Spleen (tissue), 11 donors: Measurements from ENCODE around the gene HSD17B4. TPM values are rescaled to one million over a fixed set of nuclear protein-coding genes. Genes with fewer than 3 reads are reported as not detected.

Experiments used
- DNase-seq: peaks from one replicate; pipeline ENCODE4 v3.0.0-alpha.2; 2020
- H3K27ac ChIP-seq, 8 donors: fragments of 200-600 bp; sonication (generic) in 7 of 8; 1 replicate in 4 of 8; 2 replicates in 4 of 8; pipeline versions ENCODE4 v1.5.0 to v1.8.0; 2016 to 2021; ENCODE audit warnings: inconsistent platforms in 4 of 8, mild to moderate bottlenecking in 4 of 8, moderate library complexity in 1 of 8
- H3K27me3 ChIP-seq, 7 donors: fragments of 200-600 bp; sonication (generic) in 6 of 7; replicated peaks in 1 of 7; 1 replicate in 4 of 7; 2 replicates in 3 of 7; pipeline versions ENCODE4 v1.5.0 to v1.8.0; 2016 to 2021; ENCODE audit warnings: inconsistent platforms in 3 of 7, mild to moderate bottlenecking in 1 of 7
- H3K36me3 ChIP-seq, 6 donors: fragments of 200-600 bp; sonication (generic) in 5 of 6; 1 replicate in 4 of 6; 2 replicates in 2 of 6; pipeline versions ENCODE4 v1.5.0 to v1.8.0; 2016 to 2021; ENCODE audit warnings: inconsistent platforms in 2 of 6
- H3K4me1 ChIP-seq, 6 donors: fragments of 200-600 bp; sonication (generic) in 5 of 6; 1 replicate in 3 of 6; 2 replicates in 3 of 6; pipeline versions ENCODE4 v1.5.0 to v1.8.0; 2016 to 2021; ENCODE audit warnings: inconsistent platforms in 3 of 6
- H3K4me3 ChIP-seq, 8 donors: fragments of 200-600 bp; sonication (generic) in 7 of 8; 1 replicate in 4 of 8; 2 replicates in 4 of 8; pipeline versions ENCODE4 v1.5.0 to v1.8.0; 2016 to 2021; ENCODE audit warnings: inconsistent platforms in 4 of 8, mild to moderate bottlenecking in 4 of 8, moderate library complexity in 2 of 8
- H3K9me3 ChIP-seq, 8 donors: fragments of 200-600 bp; sonication (generic) in 7 of 8; 1 replicate in 4 of 8; 2 replicates in 4 of 8; pipeline versions ENCODE4 v1.5.0 to v1.8.0; 2016 to 2021; ENCODE audit warnings: inconsistent platforms in 4 of 8
- POLR2A ChIP-seq, 3 donors: fragments of 450-650 bp; IDR thresholded peaks; one replicate each; pipeline ENCODE4 v1.5.1; 2017; ENCODE audit warnings: antibody characterized with exemption in 3 of 3, mild to moderate bottlenecking in 1 of 3
- POLR2AphosphoS5 ChIP-seq, 3 donors: sonication (generic); formaldehyde crosslinking; IDR thresholded peaks; one replicate each; pipeline ENCODE4 v1.5.1; 2017; ENCODE audit warnings: antibody characterized with exemption in 3 of 3
- WGBS, 5 donors: extraction: QIAGEN DNeasy Blood & Tissue Kit in 3 of 5; methylation state at CpG; one replicate each; pipeline versions ENCODE4 v1.1.5 to v1.1.7; 2013 to 2018; 5-methylcytosine and 5-hydroxymethylcytosine counted together
- intact Hi-C: fragments of 100-400 bp; cut with DNase I; formaldehyde crosslinking; loops from one replicate; pipeline ENCODE4 v1.15.0; 2023; ENCODE audit warnings: low total_unique reads
- polyA plus RNA-seq, 3 donors: library from polyadenylated mRNA; stranded (reverse); fragments of 200-250 nt; gene quantifications; one replicate each; pipeline ENCODE4 v1.2.1, GENCODE V29; 2013
- total RNA-seq, 7 donors: library from RNA; depleted of rRNA in 3 of 7; stranded (reverse); fragments of >200 nt in 3 of 7; fragmentation: NEBNext Ultra II Directional in 4 of 7; extraction: Animal tissue kit (Norgen Biotek cat#: 25700) in 4 of 7; gene quantifications; one replicate each; pipeline versions ENCODE4 v1.1.0 to v1.2.1, GENCODE V29; 2016 to 2021
- TF ChIP-seq, protein P1 (sequence below), 11 experiments: fragments of 200-600 bp in 7 of 11; fragments of 450-650 bp in 4 of 11; sonication (generic) in 4 of 11; IDR thresholded peaks in 8 of 11; conservative IDR thresholded peaks in 3 of 11; 1 replicate in 7 of 11; 2 replicates in 4 of 11; pipeline versions ENCODE4 v1.4.0 to v1.8.0; 2016 to 2021; ENCODE audit warnings: antibody characterized with exemption in 11 of 11, inconsistent platforms in 4 of 11, mild to moderate bottlenecking in 1 of 11
- donor health status: healthy with polysubstance abuse.
- donor health status: DM: no; HTN: no; CAD: no; lungs with moderate emphysema.
- donor health status: DM: no; HTN: no; CAD: no.
- donor health status: Bipolar disorder and iron deficiency.
- donor health status: healthy.
- donor health status: DM: no; HTN: no; CAD: no.
- donor health status: DM: yes; HTN: yes; CAD: no.

Gene HSD17B4
- total and polyA plus RNA-seq, 10 donors: 134 to 193 (median 157) TPM

DNA sequence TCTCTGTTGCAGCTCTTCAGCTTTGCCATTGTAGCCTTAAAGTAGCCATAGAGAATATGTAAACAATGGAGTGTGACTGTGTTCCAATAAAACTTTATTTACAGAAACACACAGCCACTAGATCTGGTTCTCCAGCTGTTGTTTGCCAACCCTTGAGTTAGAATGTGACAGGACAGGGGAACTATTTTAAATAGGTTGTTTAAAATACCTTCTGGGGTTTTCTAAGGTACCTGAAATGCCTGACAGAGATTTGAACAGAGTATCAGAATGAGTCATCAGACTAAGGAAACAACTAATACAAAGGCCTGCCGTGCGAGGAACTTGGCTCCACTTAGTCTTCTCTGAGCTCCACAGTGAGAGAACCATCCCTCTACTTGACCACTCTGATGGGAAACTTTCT is 85.4 kb downstream of the HSD17B4 start:
- Histone ChIP-seq H3K27me3 (no peaks in the 10 kb centered on the region), H3K9me3 (no peaks in the 10 kb centered on the region), H3K4me1 (no peaks in the 10 kb centered on the region), H3K4me3 (no peak overlapping the region), H3K36me3 (peaks cover 5 to 95% (median 35%) of the 10 kb centered on the region in 6 donors), H3K27ac (no peak overlapping the region)
- DNase-seq: no peak
- WGBS, 5 donors: 45 to 71% (median 66%) methylated on average over 2 of the region's 2 CpGs
- TF ChIP-seq POLR2A (IDR thresholded peaks at IDR 0.05) (no peak), POLR2AphosphoS5 (IDR thresholded peaks at IDR 0.05) (no peak)
- TF ChIP-seq, protein P1, sequence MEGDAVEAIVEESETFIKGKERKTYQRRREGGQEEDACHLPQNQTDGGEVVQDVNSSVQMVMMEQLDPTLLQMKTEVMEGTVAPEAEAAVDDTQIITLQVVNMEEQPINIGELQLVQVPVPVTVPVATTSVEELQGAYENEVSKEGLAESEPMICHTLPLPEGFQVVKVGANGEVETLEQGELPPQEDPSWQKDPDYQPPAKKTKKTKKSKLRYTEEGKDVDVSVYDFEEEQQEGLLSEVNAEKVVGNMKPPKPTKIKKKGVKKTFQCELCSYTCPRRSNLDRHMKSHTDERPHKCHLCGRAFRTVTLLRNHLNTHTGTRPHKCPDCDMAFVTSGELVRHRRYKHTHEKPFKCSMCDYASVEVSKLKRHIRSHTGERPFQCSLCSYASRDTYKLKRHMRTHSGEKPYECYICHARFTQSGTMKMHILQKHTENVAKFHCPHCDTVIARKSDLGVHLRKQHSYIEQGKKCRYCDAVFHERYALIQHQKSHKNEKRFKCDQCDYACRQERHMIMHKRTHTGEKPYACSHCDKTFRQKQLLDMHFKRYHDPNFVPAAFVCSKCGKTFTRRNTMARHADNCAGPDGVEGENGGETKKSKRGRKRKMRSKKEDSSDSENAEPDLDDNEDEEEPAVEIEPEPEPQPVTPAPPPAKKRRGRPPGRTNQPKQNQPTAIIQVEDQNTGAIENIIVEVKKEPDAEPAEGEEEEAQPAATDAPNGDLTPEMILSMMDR (IDR thresholded peaks at IDR 0.05 in 8 of 11, conservative IDR thresholded peaks at IDR 0.05 in 3 of 11): no peak
- intact Hi-C loops: no loop called here

DNA sequence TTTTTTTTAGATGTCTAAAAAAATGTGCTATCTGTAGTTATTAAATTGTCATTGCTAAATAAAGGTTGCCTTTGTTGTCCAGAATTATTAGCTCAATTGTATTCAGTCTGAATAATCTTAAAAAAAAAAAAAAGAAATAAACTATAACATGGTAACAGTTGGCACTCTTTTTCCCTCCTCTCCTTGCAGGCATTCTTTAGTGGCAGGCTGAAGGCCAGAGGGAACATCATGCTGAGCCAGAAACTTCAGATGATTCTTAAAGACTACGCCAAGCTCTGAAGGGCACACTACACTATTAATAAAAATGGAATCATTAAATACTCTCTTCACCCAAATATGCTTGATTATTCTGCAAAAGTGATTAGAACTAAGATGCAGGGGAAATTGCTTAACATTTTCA is 89.4 kb downstream of the HSD17B4 start:
- no peak for DNase-seq
- no peak overlapping the region for H3K27ac ChIP-seq
- no peaks in the 10 kb centered on the region for H3K4me1 ChIP-seq
- no peak overlapping the region for H3K4me3 ChIP-seq
- H3K36me3 ChIP-seq: peaks cover 5 to 69% (median 31%) of the 10 kb centered on the region in 6 donors
- 88 to 97% (median 93%) methylated on average over 1 of the region's 1 CpG for WGBS, 5 donors
- H3K27me3 ChIP-seq: no peaks in the 10 kb centered on the region
- TF ChIP-seq POLR2AphosphoS5 (IDR thresholded peaks at IDR 0.05) (no peak), POLR2A (IDR thresholded peaks at IDR 0.05) (no peak)
- TF ChIP-seq, protein P1 (IDR thresholded peaks at IDR 0.05 in 8 of 11, conservative IDR thresholded peaks at IDR 0.05 in 3 of 11): no peak
- intact Hi-C loops: no loop called here
- H3K9me3 ChIP-seq: no peaks in the 10 kb centered on the region

DNA sequence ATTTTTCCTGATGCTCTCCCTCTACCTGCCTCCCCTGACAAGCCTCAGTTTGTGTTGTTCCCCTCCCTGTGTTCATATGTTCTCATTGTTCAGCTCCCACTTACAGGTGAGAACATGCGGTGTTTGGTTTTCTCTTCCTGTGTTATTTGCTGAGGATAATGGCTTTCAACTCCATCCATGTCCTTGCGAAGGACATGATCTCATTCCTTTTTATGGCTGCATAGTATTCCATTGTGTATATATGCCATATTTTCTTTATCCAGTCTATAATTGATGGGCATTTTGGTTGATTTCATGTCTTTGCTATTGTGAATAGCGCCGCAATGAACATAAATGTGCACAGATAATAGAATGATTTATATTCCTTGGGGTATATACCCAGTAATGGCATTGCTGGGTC is 99.5 kb downstream of the HSD17B4 start:
- WGBS, 5 donors: 92 to 99% (median 96%) methylated on average over 4 of the region's 4 CpGs
- no peak for DNase-seq
- H3K4me1 ChIP-seq: no peaks in the 10 kb centered on the region

DNA sequence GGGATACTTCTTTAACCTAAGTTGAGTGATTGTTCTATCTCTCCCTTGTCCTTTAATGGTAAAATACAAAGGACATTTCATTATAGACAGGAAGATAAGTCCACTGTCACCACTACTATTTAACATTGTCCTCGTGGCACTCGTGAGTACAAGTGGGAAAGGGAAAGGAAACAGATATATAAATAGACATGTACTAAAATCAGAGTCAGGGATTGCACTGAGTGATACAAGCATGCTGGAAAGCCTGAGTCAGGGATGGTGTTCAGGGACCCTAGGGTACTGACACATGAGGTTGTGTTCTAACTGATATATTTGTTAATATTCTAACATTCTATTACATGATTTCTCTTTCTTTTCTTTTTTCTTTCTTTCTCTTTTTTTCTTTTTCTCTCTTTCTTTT is 102.3 kb downstream of the HSD17B4 start:
- Histone ChIP-seq H3K4me3 (no peak overlapping the region), H3K4me1 (no peaks in the 10 kb centered on the region), H3K9me3 (peaks cover 0 to 46% (median 12%) of the 10 kb centered on the region in 8 donors), H3K27me3 (no peaks in the 10 kb centered on the region), H3K36me3 (peaks cover 0 to 15% (median 0%) of the 10 kb centered on the region in 6 donors), H3K27ac (no peak overlapping the region)
- no peak for DNase-seq
- intact Hi-C loops: no loop called here
- WGBS, 5 donors: 51 to 78% (median 64%) methylated on average over 2 of the region's 2 CpGs
- TF ChIP-seq POLR2A (IDR thresholded peaks at IDR 0.05) (no peak), POLR2AphosphoS5 (IDR thresholded peaks at IDR 0.05) (no peak)
- TF ChIP-seq, protein P1 (IDR thresholded peaks at IDR 0.05 in 8 of 11, conservative IDR thresholded peaks at IDR 0.05 in 3 of 11): no peak

More for the DNA sequence above, 99.5 kb downstream of the HSD17B4 start:
- Histone ChIP-seq H3K9me3 (peaks cover 0 to 28% (median 6%) of the 10 kb centered on the region in 8 donors), H3K27me3 (no peaks in the 10 kb centered on the region), H3K4me3 (no peak overlapping the region), H3K27ac (no peak overlapping the region), H3K36me3 (peaks cover 0 to 14% (median 0%) of the 10 kb centered on the region in 6 donors)
- intact Hi-C loops: no loop called here
- no peak for TF ChIP-seq POLR2AphosphoS5 (IDR thresholded peaks at IDR 0.05)
- no peak for TF ChIP-seq POLR2A (IDR thresholded peaks at IDR 0.05)
- TF ChIP-seq, protein P1 (IDR thresholded peaks at IDR 0.05 in 8 of 11, conservative IDR thresholded peaks at IDR 0.05 in 3 of 11): no peak
